SU-DHL-6 (cell line): Measurements from ENCODE around the gene UTP14C.

Source experiments
- CTCF ChIP-seq: fragments of 200-600 bp; sonication (generic); IDR thresholded peaks from one replicate; pipeline ENCODE4 v1.5.1; 2017; ENCODE audit warnings: antibody characterized with exemption, mild to moderate bottlenecking, low read length, moderate library complexity; ENCODE audit not compliant: insufficient read depth, poor library complexity, severe bottlenecking
- EZH2phosphoT487 ChIP-seq: fragments of 200-600 bp; sonication (generic), shearing (Covaris generic); conservative IDR thresholded peaks from 2 replicates; pipeline ENCODE4 v1.6.1; 2018; ENCODE audit warnings: mild to moderate bottlenecking, antibody characterized with exemption, low read length, moderate library complexity, mixed read lengths

GRCh38 chr13:51976890-51977289 lies 47.6 kb upstream of the UTP14C start:
- no peak for TF ChIP-seq CTCF
- TF ChIP-seq EZH2phosphoT487, result no peak
